Activated naive CD8-positive, alpha-beta T cell treated with anti-CD3 and anti-CD28 coated beads for 36 hours (primary cell): ENCODE data around the gene ZNF512B. TPM values are rescaled to one million over a fixed set of nuclear protein-coding genes. Genes with fewer than 3 reads are reported as not detected.
"Not testable (repeated sequence)": the region's sequence is repeated elsewhere in the genome, so short reads cannot be mapped to it uniquely, and the experiment has no call there.

Experiments used
- DNase-seq: peaks from one replicate; pipeline ENCODE4 v3.0.0; 2021
- H3K27ac Mint-ChIP-seq: one replicate; pipeline ENCODE4 v1.8.0; 2022; ENCODE audit warnings: mild to moderate bottlenecking, moderate library complexity, mixed read lengths
- H3K27me3 Mint-ChIP-seq: one replicate; pipeline ENCODE4 v1.8.0; 2022; ENCODE audit warnings: mild to moderate bottlenecking, mixed read lengths
- H3K36me3 Mint-ChIP-seq: one replicate; pipeline ENCODE4 v1.8.0; 2021; ENCODE audit warnings: mild to moderate bottlenecking, mixed read lengths
- H3K4me1 Mint-ChIP-seq: one replicate; pipeline ENCODE4 v1.8.0; 2021; ENCODE audit warnings: mixed read lengths
- H3K4me3 Mint-ChIP-seq: one replicate; pipeline ENCODE4 v1.8.0; 2022; ENCODE audit warnings: mild to moderate bottlenecking, moderate library complexity, mixed read lengths
- H3K9me3 Mint-ChIP-seq: one replicate; pipeline ENCODE4 v1.8.0; 2022; ENCODE audit warnings: mixed read lengths
- total RNA-seq, 2 experiments: library from RNA; stranded (reverse); gene quantifications; one replicate each; pipeline ENCODE4 v1.2.3, GENCODE V29; 2021

The ZNF512B gene
- total RNA-seq, 2 experiments from 2014 or later: 11.6 to 11.8 TPM

DNA sequence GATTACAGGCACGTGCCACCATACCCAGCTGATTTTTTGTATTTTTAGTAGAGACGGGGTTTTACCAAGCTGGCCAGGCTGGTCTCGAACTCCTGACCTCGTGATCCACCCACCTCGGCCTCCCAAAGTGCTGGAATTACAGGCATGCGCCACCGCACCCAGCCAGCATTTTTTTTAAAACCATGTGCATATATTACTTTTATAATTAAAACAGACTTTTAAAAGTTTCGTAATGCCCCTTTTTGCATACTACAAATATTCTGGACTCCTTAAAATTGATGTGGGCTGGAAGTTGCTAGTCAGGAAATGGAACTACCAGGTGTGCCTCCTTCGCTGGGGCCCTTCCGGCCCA, 2.2 kb upstream of the ZNF512B start:
- Mint-ChIP-seq H3K4me1 (peaks cover 25% of the 10 kb centered on the region), H3K36me3 (peaks cover 24% of the 10 kb centered on the region)
- not testable (repeated sequence) for DNase-seq, H3K27me3 Mint-ChIP-seq, H3K9me3 Mint-ChIP-seq, H3K4me3 Mint-ChIP-seq, H3K27ac Mint-ChIP-seq

DNA sequence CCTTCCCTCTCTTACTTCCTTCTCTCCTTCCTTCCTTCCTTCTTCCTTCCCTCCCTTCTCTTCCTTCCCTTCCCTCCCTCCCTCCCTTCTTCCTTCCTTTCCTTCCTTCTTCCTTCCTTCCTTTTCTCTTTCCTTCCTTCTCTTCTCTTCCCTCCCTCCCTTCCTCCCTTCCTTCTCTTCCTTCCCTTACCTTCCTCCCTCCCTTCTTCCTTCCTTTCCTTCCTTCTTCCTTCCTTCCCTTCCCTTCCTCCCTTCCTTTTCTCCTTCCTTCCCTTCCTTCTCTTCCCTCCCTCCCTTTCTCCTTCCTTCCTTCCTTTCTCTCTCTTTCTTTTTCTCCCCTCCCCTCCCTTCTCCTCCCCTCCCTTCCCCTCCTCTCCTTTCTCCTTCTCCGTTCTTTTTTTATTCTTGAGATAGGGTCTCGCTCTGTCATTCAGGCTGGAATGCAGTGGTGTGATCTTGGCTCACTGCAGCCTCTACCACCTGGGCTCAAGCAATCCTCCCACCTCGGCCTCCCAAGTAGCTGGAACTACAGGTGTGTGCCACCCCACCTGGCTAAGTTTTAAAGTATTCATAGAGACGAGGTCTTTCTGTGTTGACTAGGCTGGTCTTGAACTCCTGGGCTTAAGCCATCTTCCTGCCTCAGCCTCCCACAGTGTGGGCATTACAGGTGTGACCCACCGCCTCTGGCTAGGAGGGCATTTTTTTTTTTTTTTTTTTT, 1.1 kb upstream of the ZNF512B start:
- DNase-seq: no peak
- Mint-ChIP-seq H3K4me1 (peaks cover 17% of the 10 kb centered on the region), H3K27ac (peak overlapping the region; percentile 66), H3K36me3 (peaks cover 22% of the 10 kb centered on the region), H3K4me3 (peak overlapping the region; percentile 55), H3K9me3 (no peaks in the 10 kb centered on the region), H3K27me3 (no peaks in the 10 kb centered on the region)

DNA sequence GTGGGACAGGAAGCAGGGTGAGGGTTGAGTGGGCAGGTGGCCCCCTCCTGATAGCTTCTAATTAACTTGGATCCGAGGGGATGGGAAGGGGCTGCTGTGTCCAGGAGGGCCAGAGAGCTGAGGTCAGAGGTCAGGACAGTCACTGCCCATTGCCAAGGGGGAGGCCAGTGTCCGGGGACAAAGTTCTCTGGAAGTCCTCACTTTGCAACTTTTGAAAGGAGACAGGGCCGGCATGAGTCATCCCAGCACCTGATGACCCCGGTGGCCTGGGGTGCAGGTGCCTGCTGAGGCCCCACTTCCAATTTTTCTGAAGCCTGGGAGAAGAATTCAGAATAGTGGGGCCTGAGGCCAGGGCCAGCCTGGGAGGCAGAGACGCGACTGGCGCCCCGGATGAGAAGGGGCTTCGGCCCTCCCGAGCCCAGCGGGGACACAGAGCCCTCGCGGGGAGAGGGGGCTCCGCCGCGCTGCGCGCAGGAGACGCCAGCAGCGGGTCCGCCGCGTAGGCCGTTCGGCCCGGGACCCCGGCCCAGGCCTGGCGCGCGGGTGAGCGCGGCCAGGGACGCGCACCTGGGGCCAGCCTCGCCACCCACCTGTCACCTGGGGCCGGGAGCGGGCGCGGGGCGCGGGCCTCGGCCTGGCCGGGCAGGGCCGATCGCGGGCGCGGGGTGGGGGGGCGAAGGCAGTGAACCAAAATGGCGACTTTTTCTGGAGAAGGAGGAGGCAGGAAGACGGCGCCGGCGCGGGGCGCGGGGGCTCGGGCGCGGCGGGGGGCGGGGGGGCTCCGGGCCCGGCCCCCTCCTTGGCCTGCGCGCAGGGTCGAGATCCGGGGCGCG, 586 bp downstream of the ZNF512B start:
- Mint-ChIP-seq H3K36me3 (peaks cover 18% of the 10 kb centered on the region), H3K4me3 (peak overlapping the region; percentile 84), H3K27ac (peak overlapping the region; percentile 84), H3K4me1 (peaks cover 17% of the 10 kb centered on the region), H3K9me3 (no peaks in the 10 kb centered on the region), H3K27me3 (no peaks in the 10 kb centered on the region)
- no peak for DNase-seq

DNA sequence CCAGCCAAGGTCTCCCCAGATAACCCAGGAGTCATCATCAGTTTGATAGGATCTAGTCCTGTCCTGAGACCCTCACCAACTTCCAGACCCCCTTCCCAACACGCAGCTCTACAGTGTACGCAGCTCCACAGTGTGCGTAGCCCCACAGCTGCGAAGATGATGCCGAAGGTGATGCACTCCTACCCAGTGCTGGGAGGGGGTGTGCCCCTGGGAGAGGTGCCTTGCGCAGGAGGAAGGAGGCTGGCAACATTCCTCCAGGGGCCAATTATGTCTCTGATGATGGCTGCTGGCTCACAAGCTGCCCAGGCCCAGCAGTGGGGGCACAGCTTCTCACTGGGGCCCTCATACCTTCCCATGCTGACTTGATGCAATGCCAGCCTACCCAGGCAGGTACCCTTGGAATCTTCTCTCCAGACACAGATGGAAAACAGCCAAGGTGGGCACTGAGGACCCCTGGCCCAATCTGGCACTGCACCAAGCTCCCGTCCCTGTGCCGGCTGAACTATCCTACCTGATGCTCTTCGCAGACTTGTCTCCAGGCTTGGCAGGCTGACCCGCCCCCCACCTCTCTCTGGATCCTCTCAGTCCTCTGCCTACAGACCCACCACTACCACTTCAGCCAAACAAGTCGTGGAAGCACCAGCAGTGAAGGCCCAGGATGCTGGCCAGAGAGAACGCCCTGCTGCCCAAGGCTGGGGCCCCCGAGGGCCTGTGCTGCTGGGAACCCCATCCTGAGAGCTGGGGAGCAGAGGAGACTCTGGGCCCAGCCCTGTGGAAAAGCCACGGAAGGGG, 1.4 kb downstream of the ZNF512B start:
- Mint-ChIP-seq H3K36me3 (peaks cover 19% of the 10 kb centered on the region), H3K9me3 (no peaks in the 10 kb centered on the region), H3K4me1 (peaks cover 11% of the 10 kb centered on the region), H3K27me3 (no peaks in the 10 kb centered on the region), H3K27ac (peak overlapping the region; percentile 84), H3K4me3 (peak overlapping the region; percentile 84)
- DNase-seq: no peak

DNA sequence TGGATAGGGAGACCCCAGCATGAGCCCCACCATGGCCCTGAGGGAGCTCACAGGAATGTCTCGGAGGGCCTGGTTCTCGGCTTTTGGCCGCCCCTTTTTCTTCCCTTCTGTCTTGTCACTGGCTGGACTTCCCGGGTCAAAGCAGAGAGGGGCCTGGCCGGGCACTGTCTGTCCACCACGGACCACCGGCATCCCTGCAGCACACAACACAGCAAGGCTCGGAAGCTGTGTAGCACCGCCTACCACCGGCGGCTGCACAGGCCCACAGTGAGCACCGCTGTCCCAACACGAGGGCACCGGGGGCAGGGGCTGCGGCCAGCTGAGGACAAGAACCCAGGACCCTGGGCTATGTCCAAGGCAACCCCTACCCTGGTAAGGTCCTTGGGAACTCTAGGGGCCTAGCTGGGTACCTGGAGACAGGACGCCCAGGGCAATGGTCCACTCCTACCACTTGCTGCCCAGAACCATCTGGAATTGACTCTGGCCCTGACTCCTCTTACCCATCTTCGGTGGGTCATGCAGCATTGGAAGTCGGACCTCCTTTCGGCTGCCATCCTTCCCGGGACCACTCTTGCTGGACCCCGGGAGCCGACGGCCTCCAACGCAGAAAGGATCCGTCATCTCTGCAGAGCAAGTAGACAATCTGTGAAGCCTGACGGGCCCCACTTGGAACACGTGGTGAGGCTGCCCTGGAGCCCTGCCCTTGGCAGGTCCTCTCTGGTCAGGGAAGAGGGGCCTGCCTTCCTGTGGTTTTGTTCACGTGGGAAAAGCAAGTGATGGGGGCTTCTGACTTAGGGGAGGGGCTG, 2.2 kb downstream of the ZNF512B start:
- Mint-ChIP-seq H3K9me3 (no peaks in the 10 kb centered on the region), H3K4me1 (peaks cover 10% of the 10 kb centered on the region), H3K4me3 (no peak overlapping the region), H3K27me3 (no peaks in the 10 kb centered on the region), H3K36me3 (peaks cover 22% of the 10 kb centered on the region), H3K27ac (no peak overlapping the region)
- no peak for DNase-seq

DNA sequence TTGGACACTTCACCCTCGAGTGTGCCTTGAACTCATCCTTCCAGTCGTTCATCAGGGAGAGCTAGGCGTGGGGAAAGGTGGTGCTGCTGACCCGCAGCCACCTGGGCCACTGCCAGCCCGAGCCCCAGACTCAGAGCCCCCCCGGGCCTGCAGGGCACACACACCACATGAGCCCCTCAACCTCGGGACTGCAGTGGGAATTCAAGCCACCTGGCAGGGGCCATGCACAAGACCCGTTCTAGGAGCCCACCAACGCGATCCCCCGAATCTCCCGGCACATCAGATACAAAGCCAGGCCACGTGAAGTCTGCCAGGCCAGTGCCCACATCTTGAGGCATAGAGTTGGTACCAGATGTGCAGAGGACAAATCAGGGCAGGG, 2.8 kb downstream of the ZNF512B start:
- Mint-ChIP-seq H3K27me3 (no peaks in the 10 kb centered on the region), H3K4me1 (peaks cover 7% of the 10 kb centered on the region), H3K36me3 (peaks cover 22% of the 10 kb centered on the region), H3K27ac (no peak overlapping the region), H3K9me3 (no peaks in the 10 kb centered on the region), H3K4me3 (no peak overlapping the region)
- no peak for DNase-seq

GRCh38 chr20:63966172-63966943, 3.4 kb downstream of the ZNF512B start:
- Mint-ChIP-seq H3K27me3 (no peaks in the 10 kb centered on the region), H3K9me3 (no peaks in the 10 kb centered on the region), H3K4me3 (no peak overlapping the region), H3K27ac (no peak overlapping the region), H3K36me3 (peaks cover 24% of the 10 kb centered on the region), H3K4me1 (peaks cover 7% of the 10 kb centered on the region)
- DNase-seq: no peak

GRCh38 chr20:63964412-63964811, 5.3 kb downstream of the ZNF512B start:
- Mint-ChIP-seq H3K27ac (no peak overlapping the region), H3K4me1 (peaks cover 7% of the 10 kb centered on the region), H3K9me3 (no peaks in the 10 kb centered on the region), H3K4me3 (no peak overlapping the region), H3K36me3 (peaks cover 24% of the 10 kb centered on the region), H3K27me3 (no peaks in the 10 kb centered on the region)
- no peak for DNase-seq

DNA sequence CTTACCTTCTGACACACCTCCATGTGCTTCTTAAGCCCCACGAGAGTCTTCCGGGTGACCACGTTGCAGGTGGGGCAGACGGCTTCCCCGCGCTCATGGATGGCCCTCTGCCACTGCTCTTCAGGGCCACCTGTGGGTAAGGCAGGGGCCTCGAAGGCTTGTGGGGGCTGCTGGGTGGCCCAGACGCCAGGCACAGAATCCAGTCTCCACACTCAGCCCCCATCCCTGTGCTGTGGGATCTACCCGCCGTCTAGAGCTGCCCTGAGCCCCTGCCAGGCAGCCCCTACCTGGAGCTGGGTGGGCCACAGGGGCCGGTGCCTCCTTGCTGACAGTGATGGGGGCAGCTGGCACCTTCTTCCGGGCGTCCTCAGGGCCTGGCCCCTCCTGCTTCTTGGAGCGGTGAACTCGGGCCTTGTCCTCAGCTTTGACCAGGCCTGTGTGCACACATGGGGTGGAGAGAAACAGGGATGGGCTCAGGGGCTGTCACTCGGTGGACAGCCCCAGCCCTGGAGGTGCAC, 5.9 kb downstream of the ZNF512B start:
- H3K4me3 Mint-ChIP-seq: no peak overlapping the region
- no peak overlapping the region for H3K27ac Mint-ChIP-seq
- no peaks in the 10 kb centered on the region for H3K27me3 Mint-ChIP-seq
- peaks cover 7% of the 10 kb centered on the region for H3K4me1 Mint-ChIP-seq
- no peak for DNase-seq
- H3K36me3 Mint-ChIP-seq: peaks cover 22% of the 10 kb centered on the region
- no peaks in the 10 kb centered on the region for H3K9me3 Mint-ChIP-seq

DNA sequence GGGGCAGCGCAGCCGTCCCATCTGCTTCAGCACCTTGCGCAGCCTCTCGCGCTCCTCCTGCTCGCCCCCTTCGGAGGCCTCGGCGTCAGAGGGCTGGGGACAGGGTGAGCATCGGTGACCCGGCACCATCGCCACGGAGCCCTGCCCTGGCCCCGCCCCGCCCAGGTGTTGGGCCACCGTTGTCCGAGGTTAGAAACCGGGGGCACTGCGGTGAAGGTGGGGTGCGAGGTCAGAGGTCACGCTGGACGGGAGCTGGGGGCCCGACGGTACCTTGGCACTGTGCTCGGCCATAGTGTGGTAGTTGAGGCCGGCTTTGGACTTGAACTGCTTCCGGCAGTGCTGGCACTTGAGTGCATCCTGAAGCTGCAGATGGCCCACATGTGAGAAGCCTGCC, 6.4 kb downstream of the ZNF512B start:
- Mint-ChIP-seq H3K9me3 (no peaks in the 10 kb centered on the region), H3K4me3 (no peak overlapping the region), H3K36me3 (peaks cover 20% of the 10 kb centered on the region), H3K4me1 (peaks cover 5% of the 10 kb centered on the region), H3K27ac (no peak overlapping the region), H3K27me3 (no peaks in the 10 kb centered on the region)
- DNase-seq: no peak

GRCh38 chr20:63962426-63963347, 7.0 kb downstream of the ZNF512B start:
- Mint-ChIP-seq H3K27ac (no peak overlapping the region), H3K36me3 (peaks cover 20% of the 10 kb centered on the region), H3K4me3 (no peak overlapping the region), H3K4me1 (peaks cover 9% of the 10 kb centered on the region), H3K9me3 (no peaks in the 10 kb centered on the region), H3K27me3 (no peaks in the 10 kb centered on the region)
- DNase-seq: no peak

- H3K4me3 Mint-ChIP-seq: no peak overlapping the region
- H3K9me3 Mint-ChIP-seq: no peaks in the 10 kb centered on the region
- H3K36me3 Mint-ChIP-seq: peaks cover 14% of the 10 kb centered on the region
- H3K27me3 Mint-ChIP-seq: no peaks in the 10 kb centered on the region
- H3K27ac Mint-ChIP-seq: no peak overlapping the region
- H3K4me1 Mint-ChIP-seq: peaks cover 15% of the 10 kb centered on the region
- no peak for DNase-seq
Observed at GRCh38 chr20:63961664-63962425, 7.9 kb downstream of the ZNF512B start.
